Measurements from ENCODE around the gene ATP1B3.

Gene ATP1B3

DNA sequence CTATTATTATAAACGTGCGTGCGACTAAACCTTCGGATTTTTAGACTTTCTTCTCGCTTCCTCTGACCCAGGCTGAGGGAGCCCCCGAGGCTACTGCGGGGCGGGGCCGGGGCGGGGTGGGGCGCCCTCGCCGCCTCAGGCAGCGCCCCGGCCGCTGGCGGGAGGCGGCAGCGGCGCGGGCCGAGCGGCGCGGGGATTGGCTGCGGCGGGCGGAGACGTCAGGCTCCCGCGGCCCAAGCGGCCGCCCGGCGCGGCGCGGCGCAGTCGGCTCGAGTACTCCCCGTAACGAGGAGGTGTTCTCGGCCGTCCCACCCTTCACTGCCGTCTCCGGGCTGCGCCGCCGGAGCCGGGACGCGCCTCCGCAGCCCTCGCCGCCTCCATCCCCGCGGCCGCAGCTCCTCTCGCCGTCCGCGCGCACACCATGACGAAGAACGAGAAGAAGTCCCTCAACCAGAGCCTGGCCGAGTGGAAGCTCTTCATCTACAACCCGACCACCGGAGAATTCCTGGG, at the start of gene ATP1B3:
Gene ATP1B3, plus strand, starts transcription at position 263 of the 510 bp plus-strand sequence. Its CDS starts 159 bp downstream, at position 422.
- peak; percentile 79 for DNase-seq (ENCODE audit: low read depth)

DNA sequence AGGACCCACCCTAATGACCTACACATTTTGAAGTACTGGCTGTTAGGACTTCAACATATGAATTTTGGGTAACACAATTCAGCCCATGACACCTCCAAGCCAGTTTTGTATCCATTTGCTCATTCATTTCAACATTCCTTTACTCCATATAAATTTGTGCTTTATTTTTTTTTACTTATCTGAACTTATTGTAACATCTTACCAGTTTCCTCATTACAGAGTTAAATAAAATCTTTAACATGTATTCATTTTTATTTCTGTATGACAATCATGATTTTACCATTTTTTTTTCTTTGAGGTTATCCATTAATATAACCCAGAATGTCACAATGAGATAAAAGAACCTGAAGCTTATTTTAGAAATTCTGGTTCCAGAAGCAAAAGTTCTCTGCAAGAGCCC, 48.0 kb upstream of the ATP1B3 start:
- DNase-seq (ENCODE audit: low read depth) = no peak

DNA sequence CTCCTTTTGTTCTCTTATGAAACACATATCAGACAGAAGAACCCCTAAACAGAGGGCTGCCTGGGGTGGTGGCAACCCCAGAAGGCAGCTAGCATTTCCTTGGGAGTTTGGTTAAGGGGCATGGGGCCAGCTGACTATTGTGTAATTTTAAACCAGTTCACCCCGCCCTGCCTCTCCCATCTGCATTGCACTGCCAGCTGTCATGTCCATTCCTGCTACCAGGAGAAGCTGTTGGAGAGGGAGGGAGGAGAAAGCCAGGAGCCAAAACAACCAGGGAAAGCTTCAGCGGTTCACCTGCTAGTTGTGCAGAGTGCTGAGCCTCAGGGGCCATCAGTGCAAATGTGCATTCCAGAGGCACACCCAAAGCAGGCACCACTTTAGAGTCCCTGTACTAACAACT, 47.6 kb upstream of the ATP1B3 start:
- peak; percentile 21 for DNase-seq (ENCODE audit: low read depth)

DNA sequence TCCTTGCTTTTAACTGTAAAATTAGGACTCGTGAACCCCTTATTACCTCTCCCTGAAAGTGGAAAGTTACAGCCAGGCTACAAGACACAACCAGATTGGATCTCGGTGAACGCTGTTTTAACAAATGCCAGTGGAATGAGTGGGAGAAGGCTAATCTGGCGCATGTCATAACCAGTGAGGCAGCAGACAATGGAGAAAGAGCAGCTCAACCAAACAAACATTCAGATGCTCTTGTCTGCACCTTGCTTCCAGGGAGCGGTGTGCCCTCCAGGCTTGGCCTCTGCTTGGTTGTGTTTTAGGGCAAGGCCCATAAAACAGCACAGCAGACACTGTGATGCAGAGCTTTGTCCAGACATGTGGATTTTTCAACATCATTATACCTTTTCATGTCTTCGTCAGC, 45.9 kb upstream of the ATP1B3 start:
- peak; percentile 65 for DNase-seq (ENCODE audit: low read depth)

DNA sequence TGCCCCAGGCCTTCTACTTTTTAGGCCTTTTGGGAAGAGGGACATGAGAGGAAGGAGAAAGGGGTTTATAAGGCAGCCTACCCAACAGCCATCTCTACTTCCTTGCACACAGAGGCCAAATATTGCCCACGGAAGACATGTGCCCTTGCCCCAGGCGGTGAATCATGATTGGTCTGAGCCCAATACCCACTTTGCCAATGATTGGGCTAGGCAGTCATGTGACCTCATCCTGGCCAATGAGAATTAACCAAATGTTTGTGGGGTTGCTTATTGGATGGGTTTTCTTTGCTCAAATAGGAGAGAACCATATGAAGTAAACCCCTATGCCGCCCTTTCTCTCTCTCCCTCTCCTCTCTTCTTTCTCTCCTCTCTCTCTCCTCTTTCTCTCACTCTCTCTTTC, 42.2 kb upstream of the ATP1B3 start:
- no peak for DNase-seq (ENCODE audit: low read depth)

DNA sequence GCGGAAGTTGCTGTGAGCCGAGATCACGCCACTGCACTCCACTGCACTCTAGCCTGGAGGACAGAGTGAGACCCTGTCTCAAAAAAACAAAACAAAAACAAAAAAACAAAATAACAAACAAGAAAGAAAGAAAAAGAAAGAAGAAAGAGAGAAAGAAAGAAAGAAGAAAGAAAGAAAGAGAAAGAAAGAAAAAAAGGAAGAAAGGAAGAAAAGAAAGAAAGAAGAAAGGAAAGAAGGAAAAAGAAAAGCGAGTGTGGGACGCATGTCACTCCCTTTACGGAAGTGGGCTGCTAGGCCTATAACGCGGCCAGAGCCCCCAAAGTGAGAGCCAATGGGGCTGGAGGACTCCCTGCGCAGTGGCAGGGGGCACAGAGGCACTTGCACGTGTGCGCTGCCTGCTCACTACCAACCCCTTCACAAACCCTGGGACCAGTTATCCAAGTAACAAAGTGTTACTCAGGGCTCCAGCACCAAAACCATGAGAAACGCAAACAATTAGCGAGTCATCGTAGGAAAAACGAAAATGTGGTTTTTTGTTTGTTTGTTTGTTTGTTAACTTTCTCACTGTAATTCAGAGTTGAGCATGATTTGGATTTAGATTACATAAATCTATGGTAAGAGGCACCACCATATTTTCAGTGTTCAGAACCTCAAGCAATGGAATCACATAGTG, 40.8 kb upstream of the ATP1B3 start:
- DNase-seq (ENCODE audit: low read depth) = no peak

DNA sequence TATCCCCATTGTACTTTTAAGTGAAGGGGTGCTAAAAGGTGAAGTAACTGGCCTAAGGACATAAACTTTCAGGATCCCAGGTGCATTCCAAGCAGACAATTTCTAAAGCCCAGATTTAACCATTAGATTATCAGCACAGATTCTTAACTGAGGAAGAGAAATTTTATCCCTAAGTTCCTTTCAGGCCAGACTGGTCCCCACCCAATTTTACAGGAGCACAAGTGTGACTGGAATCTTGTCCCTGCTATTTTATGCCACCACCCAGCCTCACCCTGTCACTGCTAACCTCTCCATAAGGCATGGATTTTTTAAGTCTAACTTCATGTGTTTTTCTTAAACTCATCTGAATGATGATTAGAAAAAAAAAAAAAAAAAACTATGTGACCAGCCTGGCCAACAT, 37.1 kb upstream of the ATP1B3 start:
- no peak for DNase-seq (ENCODE audit: low read depth)

DNA sequence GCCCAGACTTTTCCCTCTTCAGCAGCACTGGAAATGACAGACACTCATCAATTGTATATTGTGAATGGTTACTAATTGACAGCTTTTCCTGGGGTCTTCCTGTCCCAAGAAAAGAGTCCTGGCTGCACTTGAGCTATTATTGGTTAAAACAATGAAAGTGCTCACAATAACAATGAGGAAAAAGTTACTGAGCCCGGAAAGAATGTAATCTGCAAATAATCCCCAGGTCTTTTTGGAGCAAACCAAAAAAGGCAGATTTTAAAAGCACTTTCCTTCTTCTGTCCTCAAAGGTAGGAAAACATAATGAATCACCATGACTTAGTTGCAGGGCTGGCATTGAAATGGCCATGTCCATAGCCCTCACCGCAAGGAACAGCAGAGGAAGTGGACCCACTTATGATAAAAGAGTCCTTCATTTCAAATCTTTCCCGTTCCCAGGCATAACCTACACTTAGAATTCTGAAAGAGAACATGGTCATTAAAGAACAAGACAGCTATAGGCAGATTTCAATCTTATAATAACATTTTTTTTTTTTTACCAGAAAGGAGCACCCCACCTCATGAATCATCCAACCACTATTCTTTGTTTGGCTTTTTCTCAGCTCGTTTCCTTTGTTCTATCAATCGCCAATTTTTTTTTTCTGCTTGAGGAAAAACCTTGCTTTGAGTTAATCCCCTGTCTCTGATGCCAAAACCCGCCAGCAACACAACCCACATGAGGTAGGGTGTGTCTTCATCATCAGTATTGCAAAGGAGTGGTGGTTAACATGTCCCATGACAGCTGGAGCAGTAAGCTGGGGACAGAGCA, 35.5 kb upstream of the ATP1B3 start:
- no peak for DNase-seq (ENCODE audit: low read depth)

DNA sequence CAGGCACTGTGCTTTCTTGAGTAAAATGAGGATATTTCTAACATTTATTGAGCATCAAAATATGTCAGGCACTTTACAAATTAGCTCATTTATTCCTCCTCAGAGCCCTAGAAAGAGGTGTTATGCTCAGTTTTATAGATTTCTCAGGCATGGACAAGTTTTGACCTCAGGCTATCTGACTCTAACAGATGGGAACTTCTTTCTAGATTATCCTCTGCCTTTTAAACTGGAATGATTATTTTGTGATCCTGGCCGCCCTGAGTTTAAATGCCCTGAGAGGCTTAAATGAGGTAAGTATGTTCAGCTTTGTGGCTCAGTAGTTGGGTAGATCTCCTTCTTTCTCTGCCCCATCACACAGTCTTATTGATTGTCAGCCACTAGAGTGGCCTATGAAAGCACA, 32.3 kb upstream of the ATP1B3 start:
- no peak for DNase-seq (ENCODE audit: low read depth)

DNA sequence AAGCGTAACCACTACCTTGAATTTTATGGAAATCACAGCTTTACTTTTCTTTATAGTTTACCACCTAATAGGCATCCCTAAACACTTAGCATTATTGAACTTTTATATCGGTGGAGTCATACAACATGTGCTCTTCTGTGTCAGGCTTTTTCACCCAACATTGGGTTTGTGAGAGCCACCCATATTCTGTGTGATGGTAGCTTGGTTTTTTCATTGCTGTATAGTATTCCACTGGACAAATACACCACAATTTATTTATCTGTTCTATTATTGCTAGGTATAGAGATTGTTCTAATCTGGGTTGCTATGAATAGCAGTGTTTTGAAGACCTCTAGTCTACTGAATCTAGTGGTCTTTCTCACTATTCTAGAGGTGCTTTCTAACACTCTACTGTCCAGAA, 31.6 kb upstream of the ATP1B3 start:
- DNase-seq (ENCODE audit: low read depth) = no peak

DNA sequence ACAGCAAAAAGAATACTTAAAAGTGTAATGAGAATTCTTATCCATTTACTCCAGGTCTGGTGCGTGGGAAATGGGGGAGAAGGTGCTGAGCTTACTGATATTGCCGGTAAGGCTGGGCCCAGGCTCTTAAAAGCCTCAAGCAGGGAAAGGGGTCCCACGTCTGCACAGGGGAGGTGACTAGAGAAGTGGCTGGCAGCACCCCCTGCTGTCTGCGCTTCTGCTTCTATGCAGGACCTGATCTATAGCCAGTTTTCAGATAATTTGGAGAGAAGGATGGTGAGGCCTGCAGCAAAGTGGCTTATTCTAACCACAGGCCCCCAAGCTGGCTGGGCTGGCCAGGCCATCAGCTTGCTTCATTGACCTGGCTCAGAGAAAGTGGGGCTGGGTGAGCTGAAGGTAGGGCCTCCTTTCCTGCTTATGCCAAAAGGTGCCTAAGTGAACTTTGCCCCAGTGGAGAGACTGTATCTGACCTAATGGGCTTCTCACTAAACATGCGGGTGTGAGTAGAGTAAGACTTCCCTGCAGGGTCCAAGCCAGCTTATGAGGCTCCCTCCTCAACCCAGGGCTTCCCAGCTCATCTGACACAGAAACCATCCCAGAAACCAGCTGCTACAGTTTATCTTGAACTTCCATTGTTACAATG, 30.9 kb upstream of the ATP1B3 start:
- DNase-seq (ENCODE audit: low read depth) = no peak

DNA sequence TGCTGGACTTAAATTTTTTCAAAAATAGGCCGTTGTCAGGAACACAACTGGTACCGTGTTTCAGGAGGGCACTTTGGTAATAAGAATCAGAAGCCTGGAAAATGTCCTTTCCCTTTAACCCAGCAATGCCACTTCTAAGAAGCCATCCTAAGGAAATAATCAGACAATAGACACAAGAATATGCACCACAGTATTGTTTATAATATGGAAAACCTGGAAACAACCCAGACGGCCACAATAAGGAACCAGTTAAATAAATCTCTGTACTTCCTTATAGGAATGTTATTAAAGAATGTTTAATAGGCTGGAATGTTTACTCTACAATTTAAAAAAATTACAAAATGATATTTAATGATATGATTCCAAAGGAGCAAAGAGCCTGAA, 30.4 kb upstream of the ATP1B3 start:
- no peak for DNase-seq (ENCODE audit: low read depth)

DNA sequence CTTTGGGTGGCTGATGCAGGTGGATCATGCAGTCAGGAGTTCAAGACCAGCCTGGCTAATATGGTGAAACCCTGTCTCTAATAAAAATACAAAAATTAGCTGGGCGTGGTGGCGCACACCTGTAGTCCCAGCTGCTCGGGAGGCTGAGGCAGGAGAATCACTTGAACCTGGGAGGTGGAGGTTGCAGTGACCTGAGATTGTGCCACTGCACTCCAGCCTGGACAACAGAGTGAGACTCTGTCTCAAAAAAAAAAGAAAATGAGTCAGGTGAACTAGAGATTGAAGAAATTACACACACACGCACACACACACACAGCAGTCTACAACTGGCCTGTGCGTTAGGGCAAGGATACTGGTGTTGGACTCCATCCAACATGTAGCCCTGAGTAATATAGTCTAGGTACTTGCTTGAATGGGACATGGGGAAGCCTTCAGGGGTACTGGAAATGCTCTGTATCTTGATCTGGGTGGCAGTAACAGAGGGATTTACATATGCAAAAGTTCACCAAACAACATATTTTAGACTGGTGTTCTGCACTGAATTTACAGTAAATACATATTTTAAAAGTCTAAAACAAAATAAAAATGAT, 28.2 kb upstream of the ATP1B3 start:
- peak; percentile 23 for DNase-seq (ENCODE audit: low read depth)

DNA sequence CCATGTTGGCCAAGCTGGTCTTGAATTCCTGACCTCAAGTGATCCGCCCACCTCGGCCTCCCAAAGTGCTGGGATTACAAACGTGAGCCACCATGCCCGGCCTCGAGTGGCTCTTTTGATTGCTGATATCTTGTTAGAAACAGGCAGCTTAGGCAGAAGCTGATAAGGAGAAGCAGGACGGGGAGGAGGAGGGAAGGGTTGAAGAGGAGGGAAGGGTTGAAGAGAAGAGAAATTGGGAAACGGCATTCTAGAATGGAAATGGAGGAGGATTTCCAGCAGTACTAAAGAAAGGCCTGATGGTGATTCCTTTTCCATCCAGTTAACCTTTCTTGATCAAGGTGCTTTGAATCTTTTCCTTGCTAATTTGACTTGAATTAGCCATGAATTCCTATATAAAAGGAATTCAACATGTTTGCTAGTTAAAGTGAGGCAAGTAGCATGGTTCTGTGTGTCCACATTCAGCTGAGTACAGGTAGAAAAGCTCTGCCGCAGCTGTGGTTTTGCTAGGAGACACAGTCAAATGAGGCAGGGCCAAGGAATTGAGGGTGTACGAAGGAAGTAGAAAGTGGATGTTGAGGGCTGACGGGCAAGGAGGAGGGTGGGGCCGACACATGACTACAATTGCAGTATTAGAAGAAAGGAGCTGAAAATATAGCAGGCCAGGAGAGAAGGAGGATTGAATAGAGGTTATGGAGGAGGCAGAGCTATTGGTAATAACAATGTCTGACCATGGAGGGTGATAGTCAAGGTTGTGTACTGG, 27.2 kb upstream of the ATP1B3 start:
- no peak for DNase-seq (ENCODE audit: low read depth)

DNA sequence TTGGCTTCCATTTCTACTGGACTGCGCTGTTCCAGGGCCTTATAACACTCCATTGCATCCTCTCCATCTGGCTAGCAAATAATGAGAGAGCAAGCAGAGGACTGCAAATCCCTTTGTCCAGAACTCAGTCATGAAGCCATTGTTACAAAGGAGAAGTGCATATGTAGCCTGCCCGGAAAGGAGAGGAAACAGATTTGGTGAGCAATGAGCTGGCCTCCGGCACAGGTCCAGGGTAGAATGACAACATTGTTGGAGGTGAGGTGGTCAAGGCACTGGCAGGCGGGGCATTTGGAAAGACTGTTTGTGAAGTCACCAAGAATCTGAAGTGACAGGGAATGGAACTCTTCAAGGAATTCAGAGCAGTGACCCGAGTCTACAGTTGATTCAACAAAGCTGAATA, 25.0 kb upstream of the ATP1B3 start:
- no peak for DNase-seq (ENCODE audit: low read depth)

DNA sequence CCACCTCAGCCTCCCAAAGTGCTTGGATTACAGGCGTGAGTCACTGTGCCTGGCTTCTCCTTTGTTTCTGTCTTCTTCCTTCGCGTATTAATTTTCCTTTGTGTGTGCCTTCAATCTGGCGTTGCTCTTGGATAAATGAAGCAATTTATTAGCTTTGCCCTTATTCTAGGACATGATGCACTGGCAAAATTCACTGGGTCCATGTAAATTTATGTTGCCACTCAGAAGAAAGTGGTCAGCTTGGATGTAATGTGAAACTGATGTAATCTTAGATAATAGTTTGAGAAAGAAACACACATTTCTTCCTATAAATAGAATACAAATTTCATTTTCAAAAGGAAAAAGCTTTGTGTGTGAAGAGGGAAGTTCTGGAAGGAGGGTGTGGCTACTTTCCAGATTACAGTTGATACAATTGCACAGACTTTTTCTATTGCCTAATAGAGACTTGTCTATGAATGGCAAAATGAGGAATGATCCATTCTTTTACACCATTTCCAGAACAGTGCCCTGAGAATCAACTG, 23.3 kb upstream of the ATP1B3 start:
- DNase-seq (ENCODE audit: low read depth) = no peak

DNA sequence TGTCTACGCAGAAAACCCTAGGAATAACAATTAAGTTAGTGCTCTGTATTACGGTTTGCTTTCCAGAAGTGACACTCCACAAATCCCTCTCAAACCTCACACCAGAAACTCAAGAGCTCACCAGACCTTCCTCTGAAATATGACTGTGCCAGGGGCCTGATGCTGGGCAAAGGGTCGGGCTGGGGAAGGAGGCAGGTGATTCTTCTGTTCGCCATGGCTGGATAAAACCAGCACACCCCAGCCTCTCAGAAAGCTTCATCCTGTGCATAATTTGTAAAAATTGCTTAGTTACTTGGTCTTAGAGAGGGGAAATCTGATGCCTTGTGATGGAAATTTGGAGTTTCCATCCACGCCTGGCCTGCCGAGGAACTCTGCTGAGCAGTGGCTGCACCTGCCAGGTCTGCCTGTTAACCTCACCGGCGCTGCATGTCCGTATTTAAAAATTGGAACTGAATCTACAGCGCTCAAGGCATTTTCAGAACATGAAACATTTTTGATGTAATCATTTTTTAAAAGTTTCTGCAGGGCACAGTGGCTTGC, 22.7 kb upstream of the ATP1B3 start:
- DNase-seq (ENCODE audit: low read depth) = no peak

DNA sequence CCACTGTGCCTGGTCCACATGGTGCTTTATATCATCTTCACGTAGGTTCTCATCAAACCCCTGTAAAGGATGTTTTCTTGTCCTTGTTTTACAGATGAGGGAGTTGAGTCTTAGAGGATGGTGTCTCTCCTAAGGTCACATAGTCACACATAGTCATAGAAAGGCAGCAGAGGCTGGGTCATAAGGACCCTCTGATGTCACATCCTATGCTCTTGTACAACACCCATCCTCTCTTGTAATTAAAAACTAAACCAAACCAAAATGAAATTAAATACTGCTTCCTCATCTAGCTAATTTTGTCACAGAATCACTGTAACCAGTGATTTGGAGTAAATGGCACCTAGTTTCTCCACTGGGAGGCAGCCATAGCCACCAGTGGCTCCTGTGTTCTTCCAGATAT, 21.8 kb upstream of the ATP1B3 start:
- no peak for DNase-seq (ENCODE audit: low read depth)

DNA sequence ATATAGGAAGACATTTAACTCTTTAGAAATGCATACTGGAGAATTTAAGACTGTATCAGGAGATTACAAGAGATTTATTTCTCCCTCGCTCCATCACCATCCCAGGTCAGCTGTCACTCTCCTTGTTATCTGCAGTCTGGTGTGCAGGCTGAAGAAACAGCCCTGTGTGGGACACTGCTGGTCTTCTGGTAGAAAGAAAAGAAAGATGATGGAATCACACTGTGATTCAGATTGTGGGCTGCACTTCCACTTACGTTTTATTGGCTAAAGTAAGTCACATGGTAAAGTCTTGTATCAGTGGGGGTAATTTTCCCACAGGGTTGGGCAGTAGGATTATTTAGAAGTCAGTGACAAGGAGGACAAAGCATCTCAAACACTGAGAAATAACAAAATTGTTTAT, 18.1 kb upstream of the ATP1B3 start:
- DNase-seq (ENCODE audit: low read depth) = peak; percentile 37

DNA sequence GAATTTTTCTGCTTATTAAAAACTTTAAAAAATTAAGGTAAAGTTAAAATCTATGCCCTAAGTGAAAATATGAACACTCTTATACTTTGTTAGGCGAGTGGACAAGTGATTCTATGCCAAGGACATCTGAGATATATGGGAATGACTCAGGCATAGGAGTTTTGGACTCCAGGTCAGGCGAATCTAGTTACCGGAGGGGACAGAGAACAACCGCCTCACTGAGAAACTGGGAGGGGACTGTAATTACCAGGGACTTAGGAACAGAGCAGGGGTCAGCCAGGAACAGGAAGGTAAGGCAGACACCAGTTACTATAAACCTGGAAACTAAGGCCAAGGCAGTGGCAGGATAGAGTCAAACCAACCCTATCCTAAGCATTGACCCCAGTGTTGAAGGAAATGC, 16.8 kb upstream of the ATP1B3 start:
- no peak for DNase-seq (ENCODE audit: low read depth)

DNA sequence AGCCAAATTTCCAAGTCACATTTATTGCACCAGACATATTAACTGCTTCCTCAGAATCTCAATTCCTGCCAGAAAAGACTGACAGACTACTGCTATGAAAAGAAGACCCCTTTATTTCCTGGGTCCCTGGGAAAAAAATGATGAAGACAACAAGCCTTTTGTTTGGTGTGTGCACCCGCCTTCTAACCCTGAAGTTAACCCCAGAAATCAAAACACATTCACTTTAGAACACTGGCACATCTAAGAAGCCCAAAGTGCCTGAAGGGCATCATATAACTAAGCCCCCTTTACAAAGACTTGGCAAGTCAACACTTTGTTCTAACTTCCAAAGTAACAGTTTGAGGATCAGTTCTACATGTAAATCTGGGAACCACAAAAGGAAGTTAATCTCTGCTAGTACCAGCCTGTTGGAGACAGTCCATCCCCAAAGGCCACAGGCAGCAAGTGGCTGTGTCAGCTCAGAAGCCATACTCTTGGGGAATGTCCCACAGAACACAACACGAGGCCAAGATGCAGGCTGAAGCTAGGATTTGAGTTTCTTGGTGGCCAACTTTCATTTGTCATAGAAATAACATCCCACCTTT, 16.3 kb upstream of the ATP1B3 start:
- DNase-seq (ENCODE audit: low read depth) = no peak

Data from amniotic epithelial cell (primary cell).